Breast epithelium (tissue), 3 donors: ENCODE measurements around the gene KIAA0040.

Source experiments
- CTCF ChIP-seq, 3 donors: fragments of 450-650 bp; IDR thresholded peaks; one replicate each; pipeline ENCODE4 v1.5.1; 2016 to 2017; ENCODE audit warnings: antibody characterized with exemption in 3 of 3, mild to moderate bottlenecking in 3 of 3, moderate library complexity in 3 of 3
- POLR2AphosphoS5 ChIP-seq, 3 donors: sonication (generic); formaldehyde crosslinking; IDR thresholded peaks; one replicate each; pipeline ENCODE4 v1.6.1; 2017; ENCODE audit warnings: antibody characterized with exemption in 3 of 3

DNA sequence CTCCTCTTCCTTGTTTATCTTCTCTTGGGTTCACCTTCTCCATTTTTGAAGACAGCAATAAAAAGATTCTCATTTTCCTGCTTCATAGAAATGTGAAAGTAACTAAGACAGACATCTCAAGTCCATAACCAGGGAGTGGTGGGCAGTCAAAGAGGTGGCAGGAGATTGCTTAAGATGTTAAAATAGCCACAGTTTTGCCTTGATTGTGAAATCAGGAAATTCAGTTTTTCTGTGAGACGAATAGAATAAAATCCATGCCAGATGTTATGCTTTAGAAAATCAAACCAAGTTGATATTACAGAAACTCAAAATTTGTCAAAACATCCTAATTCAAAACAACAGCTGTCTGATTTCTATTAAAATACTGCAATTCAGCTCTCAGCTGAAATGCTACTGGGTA is 67.7 kb downstream of the KIAA0040 start:
- no peak for TF ChIP-seq POLR2AphosphoS5 (IDR thresholded peaks at IDR 0.05)
- no peak for TF ChIP-seq CTCF (IDR thresholded peaks at IDR 0.05)
